HepG2 (cell line): ENCODE results near the gene HSPB2. TPM values are rescaled to one million over a fixed set of nuclear protein-coding genes. Genes with fewer than 3 reads are reported as not detected.

ENCODE experiments used
- ATF5 ChIP-seq: sonication (generic); formaldehyde crosslinking; IDR thresholded peaks from 2 replicates; pipeline ENCODE4 v1.4.0; 2020; ENCODE audit warnings: mild to moderate bottlenecking, low read depth, missing genetic modification reagents
- CEBPB ChIP-seq: IDR thresholded peaks from 2 replicates; pipeline ENCODE4 v1.6.1; 2011; ENCODE audit warnings: low read depth, low read length, improper control_type of control experiment, borderline replicate concordance
- CEBPG ChIP-seq: IDR thresholded peaks from 2 replicates; pipeline ENCODE4 v1.6.1; 2016
- CREB3 ChIP-seq: sonication (generic); formaldehyde crosslinking; IDR thresholded peaks from 2 replicates; pipeline ENCODE4 v1.5.0; 2020; ENCODE audit warnings: missing genetic modification reagents
- FOXO1 ChIP-seq: sonication (generic); formaldehyde crosslinking; IDR thresholded peaks from 2 replicates; pipeline ENCODE4 v1.4.0; 2020; ENCODE audit warnings: missing genetic modification reagents
- FOXP1 ChIP-seq, 2 experiments: fragments of 450-650 bp in 1 of 2; IDR thresholded peaks; 2 replicates each; pipeline ENCODE4 v1.6.1; 2017 to 2018; ENCODE audit warnings: antibody characterized with exemption in 1 of 2
- GATAD1 ChIP-seq: IDR thresholded peaks from 2 replicates; pipeline ENCODE4 v1.6.1; 2016; ENCODE audit warnings: missing genetic modification reagents, missing compliant biosample characterization
- HHEX ChIP-seq: IDR thresholded peaks from 2 replicates; pipeline ENCODE4 v1.6.1; 2016; ENCODE audit warnings: control low read depth
- KAT7 ChIP-seq: IDR thresholded peaks from 2 replicates; pipeline ENCODE4 v1.6.1; 2018; ENCODE audit warnings: borderline replicate concordance, missing compliant biosample characterization
- RAD21 ChIP-seq: fragments of 450-650 bp; formaldehyde crosslinking; IDR thresholded peaks from 2 replicates; pipeline ENCODE4 v1.5.0; 2020; ENCODE audit warnings: mild to moderate bottlenecking
- RFX3 ChIP-seq: IDR thresholded peaks from 2 replicates; pipeline ENCODE4 v1.6.1; 2016; ENCODE audit warnings: missing biosample characterization, missing genetic modification reagents
- RORA ChIP-seq: sonication (generic); formaldehyde crosslinking; IDR thresholded peaks from 2 replicates; pipeline ENCODE4 v1.5.0; 2020; ENCODE audit warnings: mild to moderate bottlenecking, missing genetic modification reagents, moderate library complexity
- SP2 ChIP-seq: sonication (generic); formaldehyde crosslinking; IDR thresholded peaks from 2 replicates; pipeline ENCODE4 v1.5.1; 2020; ENCODE audit warnings: mild to moderate bottlenecking, missing genetic modification reagents
- TCF7 ChIP-seq: sonication (generic); IDR thresholded peaks from 2 replicates; pipeline ENCODE4 v1.6.1; 2016; ENCODE audit warnings: antibody characterized with exemption, low read depth
- TFE3 ChIP-seq: IDR thresholded peaks from 2 replicates; pipeline ENCODE4 v1.6.1; 2016
- THAP11 ChIP-seq: IDR thresholded peaks from 2 replicates; pipeline ENCODE4 v1.6.1; 2016; ENCODE audit warnings: missing biosample characterization, missing genetic modification reagents
- TOPORS ChIP-seq: sonication (generic); formaldehyde crosslinking; IDR thresholded peaks from 2 replicates; pipeline ENCODE4 v1.8.0; 2023; ENCODE audit warnings: mild to moderate bottlenecking, missing genetic modification reagents
- ZBTB38 ChIP-seq: sonication (generic); formaldehyde crosslinking; IDR thresholded peaks from 2 replicates; pipeline ENCODE4 v1.5.1; 2020; ENCODE audit warnings: mild to moderate bottlenecking, missing genetic modification reagents
- ZFP36L2 ChIP-seq: sonication (generic); formaldehyde crosslinking; IDR thresholded peaks from 2 replicates; pipeline ENCODE4 v1.4.0; 2020; ENCODE audit warnings: missing genetic modification reagents
- ZMAT3 ChIP-seq: sonication (generic); formaldehyde crosslinking; conservative IDR thresholded peaks from 2 replicates; pipeline ENCODE4 v1.7.0; 2021; ENCODE audit warnings: missing genetic modification reagents
- ZNF275 ChIP-seq: sonication (generic); formaldehyde crosslinking; IDR thresholded peaks from 2 replicates; pipeline ENCODE4 v1.8.0; 2022; ENCODE audit warnings: missing genetic modification reagents, mild to moderate bottlenecking, inconsistent platforms, borderline replicate concordance
- ZNF782 ChIP-seq: sonication (generic); formaldehyde crosslinking; IDR thresholded peaks from 2 replicates; pipeline ENCODE4 v1.4.0; 2020; ENCODE audit warnings: missing genetic modification reagents, mild to moderate bottlenecking, borderline replicate concordance
- polyA plus RNA-seq, 8 experiments: library from polyadenylated mRNA; depleted of rRNA in 3 of 8; stranded (reverse) in 7 of 8; unstranded in 1 of 8; fragments of >200 nt; fragmentation: Illumina TruSeq in 4 of 8; extraction: Trizol in 4 of 8; gene quantifications; 2 replicates each; pipeline versions ENCODE4 v1.2.1 to v1.2.3, GENCODE V29; 2011 to 2016; ENCODE audit warnings: low read depth in 4 of 8, missing spikeins in 1 of 8, mixed read lengths in 1 of 8; ENCODE audit not compliant: insufficient read depth in 1 of 8
- total RNA-seq, 5 experiments: library from RNA; depleted of rRNA; stranded (reverse); fragments of >200 nt; fragmentation: Illumina TruSeq; extraction: Trizol; gene quantifications; 2 replicates each; pipeline ENCODE4 v1.2.3, GENCODE V29; 2016; ENCODE audit warnings: low read depth in 1 of 5
- TF ChIP-seq, protein P1 (sequence below): sonication (generic); formaldehyde crosslinking; IDR thresholded peaks from 2 replicates; pipeline ENCODE4 v1.5.0; 2020; ENCODE audit warnings: missing genetic modification reagents, mild to moderate bottlenecking, borderline replicate concordance
- TF ChIP-seq, protein P2 (sequence below): sonication (generic); formaldehyde crosslinking; IDR thresholded peaks from 2 replicates; pipeline ENCODE4 v1.9.0; 2021; ENCODE audit warnings: missing genetic modification reagents, mild to moderate bottlenecking, borderline replicate concordance
- TF ChIP-seq, protein P3 (sequence below): sonication (generic); formaldehyde crosslinking; conservative IDR thresholded peaks from 2 replicates; pipeline ENCODE4 v1.5.0; 2020; ENCODE audit warnings: missing genetic modification reagents

HSPB2 gene
- total and polyA plus RNA-seq, 2 of the 13 experiments (the other 11 are each of a cell fraction or from before 2014, with no cell fraction given), result 0.04 TPM; not detected in 1

DNA sequence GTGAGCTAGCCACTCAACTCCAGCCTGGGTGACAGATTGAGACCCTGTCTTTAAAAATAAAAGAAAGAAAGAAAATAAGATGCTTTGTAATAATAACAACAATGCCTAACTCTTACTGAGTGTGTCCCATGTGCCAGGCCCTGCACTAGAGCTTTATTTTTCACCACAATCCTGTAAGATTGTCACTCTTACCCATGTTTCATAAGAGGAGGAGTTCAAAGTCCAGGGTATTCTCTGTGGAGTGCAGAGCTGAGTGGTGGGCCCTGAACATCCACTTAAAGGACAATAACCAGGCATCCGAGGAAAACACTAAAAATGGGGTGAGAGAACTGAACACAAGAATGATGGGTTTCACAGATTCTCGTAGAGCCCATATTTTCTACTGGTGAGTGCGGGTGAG is 5.3 kb downstream of the HSPB2 start (continued):
- no peak for TF ChIP-seq CEBPB
- no peak for TF ChIP-seq CREB3 (CRISPR knock-in tag)
- no peak for TF ChIP-seq TFE3 (CRISPR knock-in tag)
- TF ChIP-seq ATF5 (CRISPR knock-in tag), result no peak
- TF ChIP-seq ZMAT3 (CRISPR knock-in tag), result 0 out of 2 replicates have a peak, but pooled peaks have one; percentile 9
- no peak for TF ChIP-seq TCF7
- no peak for TF ChIP-seq RAD21 (CRISPR knock-in tag)
- TF ChIP-seq ZNF275, result no peak
- TF ChIP-seq, protein P1, sequence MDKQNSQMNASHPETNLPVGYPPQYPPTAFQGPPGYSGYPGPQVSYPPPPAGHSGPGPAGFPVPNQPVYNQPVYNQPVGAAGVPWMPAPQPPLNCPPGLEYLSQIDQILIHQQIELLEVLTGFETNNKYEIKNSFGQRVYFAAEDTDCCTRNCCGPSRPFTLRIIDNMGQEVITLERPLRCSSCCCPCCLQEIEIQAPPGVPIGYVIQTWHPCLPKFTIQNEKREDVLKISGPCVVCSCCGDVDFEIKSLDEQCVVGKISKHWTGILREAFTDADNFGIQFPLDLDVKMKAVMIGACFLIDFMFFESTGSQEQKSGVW, result no peak
- TF ChIP-seq ZNF782 (CRISPR knock-in tag), result no peak
- no peak for TF ChIP-seq ZFP36L2 (CRISPR knock-in tag)
- TF ChIP-seq, protein P2, sequence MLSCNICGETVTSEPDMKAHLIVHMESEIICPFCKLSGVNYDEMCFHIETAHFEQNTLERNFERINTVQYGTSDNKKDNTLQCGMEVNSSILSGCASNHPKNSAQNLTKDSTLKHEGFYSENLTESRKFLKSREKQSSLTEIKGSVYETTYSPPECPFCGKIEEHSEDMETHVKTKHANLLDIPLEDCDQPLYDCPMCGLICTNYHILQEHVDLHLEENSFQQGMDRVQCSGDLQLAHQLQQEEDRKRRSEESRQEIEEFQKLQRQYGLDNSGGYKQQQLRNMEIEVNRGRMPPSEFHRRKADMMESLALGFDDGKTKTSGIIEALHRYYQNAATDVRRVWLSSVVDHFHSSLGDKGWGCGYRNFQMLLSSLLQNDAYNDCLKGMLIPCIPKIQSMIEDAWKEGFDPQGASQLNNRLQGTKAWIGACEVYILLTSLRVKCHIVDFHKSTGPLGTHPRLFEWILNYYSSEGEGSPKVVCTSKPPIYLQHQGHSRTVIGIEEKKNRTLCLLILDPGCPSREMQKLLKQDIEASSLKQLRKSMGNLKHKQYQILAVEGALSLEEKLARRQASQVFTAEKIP (CRISPR knock-in tag), result no peak
- no peak for TF ChIP-seq ZBTB38 (CRISPR knock-in tag)
- no peak for TF ChIP-seq RORA (CRISPR knock-in tag)
- no peak for TF ChIP-seq KAT7 (CRISPR knock-in tag)
- no peak for TF ChIP-seq FOXO1 (CRISPR knock-in tag)
- peak; percentile 49 for TF ChIP-seq CEBPG (CRISPR knock-in tag)
- TF ChIP-seq HHEX (CRISPR knock-in tag), result no peak
- TF ChIP-seq, protein P3, sequence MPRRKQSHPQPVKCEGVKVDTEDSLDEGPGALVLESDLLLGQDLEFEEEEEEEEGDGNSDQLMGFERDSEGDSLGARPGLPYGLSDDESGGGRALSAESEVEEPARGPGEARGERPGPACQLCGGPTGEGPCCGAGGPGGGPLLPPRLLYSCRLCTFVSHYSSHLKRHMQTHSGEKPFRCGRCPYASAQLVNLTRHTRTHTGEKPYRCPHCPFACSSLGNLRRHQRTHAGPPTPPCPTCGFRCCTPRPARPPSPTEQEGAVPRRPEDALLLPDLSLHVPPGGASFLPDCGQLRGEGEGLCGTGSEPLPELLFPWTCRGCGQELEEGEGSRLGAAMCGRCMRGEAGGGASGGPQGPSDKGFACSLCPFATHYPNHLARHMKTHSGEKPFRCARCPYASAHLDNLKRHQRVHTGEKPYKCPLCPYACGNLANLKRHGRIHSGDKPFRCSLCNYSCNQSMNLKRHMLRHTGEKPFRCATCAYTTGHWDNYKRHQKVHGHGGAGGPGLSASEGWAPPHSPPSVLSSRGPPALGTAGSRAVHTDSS (CRISPR knock-in tag), result no peak
- no peak for TF ChIP-seq RFX3 (CRISPR knock-in tag)
- TF ChIP-seq SP2, result no peak
- TF ChIP-seq GATAD1 (CRISPR knock-in tag), result 0 out of 2 replicates have a peak, but pooled peaks have one; percentile 9
- TF ChIP-seq FOXP1 (IDR thresholded peaks at IDR 0.05), result no peak
- TF ChIP-seq FOXP1 (CRISPR knock-in tag; IDR thresholded peaks at IDR 0.05), result no peak
- no peak for TF ChIP-seq TOPORS (CRISPR knock-in tag)
- TF ChIP-seq THAP11 (CRISPR knock-in tag), result no peak
